Kidney tubule cell (primary cell): ENCODE results near the gene NKX2-2.
"Not testable (repeated sequence)": the region's sequence is repeated elsewhere in the genome, so short reads cannot be mapped to it uniquely, and the experiment has no call there.

ENCODE experiments used
- DNase-seq: peaks from one replicate; pipeline ENCODE4 v3.0.0-alpha.2; 2018; ENCODE audit warnings: low spot score

NKX2-2 gene

GRCh38 chr20:21508230-21509078, 5.4 kb downstream of the NKX2-2 start:
- DNase-seq, result no peak

DNA sequence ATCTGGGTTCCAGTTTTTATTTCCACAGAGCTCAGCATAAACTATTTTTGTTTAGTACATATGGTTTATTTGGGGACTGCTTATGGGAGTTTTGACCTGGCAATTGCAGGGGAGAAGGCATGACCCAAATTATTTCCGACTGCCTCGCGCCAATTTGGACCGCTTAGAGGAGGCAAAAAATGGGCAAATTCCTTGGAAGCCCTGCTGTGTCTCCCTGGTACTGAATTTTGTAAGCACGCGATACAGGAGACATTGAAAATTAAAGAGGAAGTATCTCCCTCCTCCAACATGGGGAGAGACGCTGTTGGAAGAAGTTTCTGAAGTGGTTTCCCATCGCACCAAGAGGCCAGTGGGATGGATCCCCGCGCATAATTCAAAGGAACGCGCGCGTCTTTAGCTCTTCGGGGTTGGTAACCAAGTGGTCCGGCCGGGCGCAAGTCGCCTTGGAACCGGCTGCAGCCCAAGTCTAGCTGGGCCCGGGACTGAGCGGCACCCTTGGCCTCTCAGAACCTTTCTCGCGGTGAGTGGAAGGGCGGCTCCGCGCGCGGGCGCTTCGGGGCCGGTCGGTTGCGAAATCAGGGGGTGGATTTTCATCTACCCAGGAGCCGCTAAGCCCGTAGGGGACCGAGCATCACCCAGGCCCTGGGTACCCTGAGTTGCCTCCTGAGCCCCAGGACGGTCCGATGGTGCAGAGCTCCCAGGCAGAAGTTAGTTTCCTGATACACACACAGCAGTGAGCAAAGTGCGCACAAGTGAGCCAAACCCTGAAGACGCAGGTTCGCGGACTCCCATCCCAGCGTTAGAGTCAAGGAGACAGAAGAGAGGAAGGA, 6.2 kb downstream of the NKX2-2 start:
- no peak for DNase-seq

DNA sequence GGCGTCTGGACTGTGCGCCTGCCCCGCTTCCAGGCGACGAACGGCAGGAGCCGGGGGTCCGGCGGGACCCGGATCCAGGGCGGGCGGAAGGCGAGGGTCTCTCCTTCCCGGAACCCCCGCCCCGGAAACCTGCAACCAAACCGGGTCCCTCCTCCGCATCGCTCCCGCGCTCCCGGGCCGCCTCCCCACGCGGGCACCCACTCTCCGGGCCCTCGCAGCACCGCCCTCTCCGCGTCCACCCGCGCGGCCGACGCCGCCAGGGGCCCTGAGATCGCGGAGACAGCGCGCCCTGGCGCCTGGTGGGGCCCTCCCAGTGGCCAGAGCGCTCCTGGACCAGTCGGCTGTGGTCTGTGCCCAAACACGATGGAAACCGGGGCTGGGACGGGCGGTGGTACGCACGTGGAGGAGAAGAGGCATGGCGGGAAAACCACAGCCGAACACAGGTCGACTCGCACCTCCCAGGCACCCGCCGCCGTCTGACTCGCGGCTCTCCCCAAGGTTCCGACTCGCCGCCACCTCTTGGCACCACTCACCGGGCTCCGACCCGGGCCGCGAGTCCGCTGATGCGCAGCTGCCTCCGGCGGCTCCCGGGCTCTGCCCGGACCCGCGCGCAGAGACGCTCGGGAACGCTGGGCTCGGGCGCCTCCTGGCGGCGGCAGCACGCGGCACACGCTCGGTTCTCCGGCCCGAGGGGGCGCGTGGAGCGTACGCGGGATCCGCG, 7.9 kb downstream of the NKX2-2 start:
- DNase-seq, result peak; percentile 51

DNA sequence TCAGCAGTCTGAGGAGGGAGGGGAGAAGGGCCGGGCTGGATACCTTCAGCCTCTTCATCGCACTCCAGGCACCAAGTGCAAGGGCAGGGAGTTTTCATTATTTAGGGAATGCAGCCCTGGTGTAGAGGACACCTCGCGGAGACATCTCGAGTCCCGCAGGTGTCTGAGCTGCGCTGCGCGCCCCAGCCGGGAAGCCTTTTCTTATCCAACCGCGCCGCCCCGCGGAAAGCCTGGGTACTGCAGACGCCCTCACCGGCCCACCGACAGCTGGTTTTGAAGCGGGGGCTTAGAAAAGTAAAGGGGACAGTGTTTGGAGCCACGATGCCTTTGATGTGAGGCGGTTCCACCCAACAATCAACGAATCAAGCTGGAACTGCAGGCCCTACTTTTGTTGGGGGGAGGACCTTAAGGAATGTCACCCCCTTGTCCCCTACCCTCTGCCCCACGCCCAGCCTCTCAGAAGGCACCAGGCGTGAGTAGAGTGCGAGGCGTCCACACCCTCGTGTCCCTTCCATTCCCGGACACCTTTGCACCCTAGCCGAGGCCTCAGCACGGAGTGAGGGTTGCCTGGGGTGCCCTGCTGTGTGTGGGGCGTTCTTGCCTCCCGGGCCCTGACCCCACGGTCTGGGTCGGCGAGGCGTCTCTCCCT, 8.6 kb downstream of the NKX2-2 start:
- peak; percentile 61 for DNase-seq

- no peak for DNase-seq
These were observed 9.5 kb downstream of the NKX2-2 start for GRCh38 chr20:21504323-21504722.

DNA sequence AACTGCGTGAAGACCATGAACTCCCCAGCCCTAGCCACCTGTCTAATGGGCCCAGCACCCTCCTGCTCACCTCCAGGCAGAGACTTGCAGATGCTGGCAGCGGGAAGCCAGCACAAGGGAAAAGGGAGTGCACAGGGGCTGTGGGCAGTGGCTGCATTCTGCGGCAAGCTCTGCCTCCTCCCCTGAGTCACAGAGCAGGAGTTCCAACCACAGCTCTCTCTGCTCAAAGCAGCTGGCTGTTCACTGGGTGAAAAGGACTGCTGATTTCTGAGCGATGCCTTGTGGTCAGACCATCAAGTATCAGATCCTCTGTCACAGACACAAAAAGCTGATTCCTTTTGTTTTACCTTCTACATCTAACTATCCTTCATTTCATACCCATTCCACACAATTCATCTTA, 10.5 kb downstream of the NKX2-2 start:
- peak; percentile 70 for DNase-seq

DNA sequence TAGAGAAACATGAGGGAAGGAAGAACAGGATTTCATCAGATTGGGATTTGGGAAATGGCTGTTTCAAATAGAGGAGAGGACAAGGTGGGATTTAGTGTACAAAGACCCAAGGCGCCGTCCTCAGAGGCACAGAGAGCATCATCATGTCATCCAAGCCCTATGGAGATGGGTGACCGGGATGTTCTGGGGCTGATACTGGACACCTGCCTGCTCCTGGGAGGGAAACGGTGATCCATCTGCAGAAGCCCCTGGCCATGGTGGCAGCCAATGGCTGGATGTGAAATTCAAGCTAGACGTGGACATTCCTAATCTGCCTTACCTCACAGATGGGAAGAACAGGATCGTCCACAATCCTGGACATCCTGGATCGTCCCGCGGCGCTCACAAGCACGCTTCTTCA, 12.7 kb downstream of the NKX2-2 start:
- DNase-seq, result no peak

- DNase-seq, result no peak
These were observed 13.3 kb downstream of the NKX2-2 start for GRCh38 chr20:21500599-21500998.

DNA sequence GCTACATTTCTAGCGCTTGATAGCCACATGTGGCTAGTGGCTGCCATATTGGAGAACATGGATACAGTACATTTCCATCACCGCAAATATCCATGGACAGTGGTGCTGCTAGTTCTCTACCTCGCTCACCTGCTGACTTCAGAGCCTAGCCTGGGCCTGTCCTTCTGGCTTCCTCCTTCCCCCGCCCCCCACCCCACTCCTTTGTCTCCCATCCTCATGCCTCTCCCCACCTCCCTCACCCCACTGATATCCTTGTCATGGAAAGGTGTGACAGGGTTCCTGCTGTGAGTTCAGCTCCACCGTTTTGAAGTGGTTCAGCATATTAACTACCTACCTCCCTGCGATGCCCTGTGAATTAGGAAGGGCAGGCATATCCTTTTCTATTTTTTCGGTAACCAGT, 14.2 kb downstream of the NKX2-2 start:
- no peak for DNase-seq

GRCh38 chr20:21498635-21499034, 15.2 kb downstream of the NKX2-2 start:
- DNase-seq, result peak; percentile 63

DNA sequence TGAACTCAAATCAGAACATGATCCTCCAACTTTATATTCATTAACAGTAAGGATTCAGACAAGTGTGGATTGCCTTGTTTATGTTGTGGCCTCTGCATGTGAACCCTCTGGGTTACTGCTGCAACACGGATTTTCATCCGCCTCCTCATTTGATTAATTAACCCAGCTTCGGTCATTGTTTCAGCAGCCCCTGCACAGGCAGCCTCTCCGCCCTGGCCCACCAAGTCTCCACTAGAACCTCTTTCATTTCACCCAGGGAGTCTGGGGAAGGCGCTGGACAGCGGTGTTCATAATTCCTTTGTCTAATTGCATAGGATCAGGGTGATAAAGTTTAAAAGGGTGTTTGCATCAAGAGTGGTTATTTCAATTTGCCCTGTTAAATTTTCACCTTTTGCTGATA, 15.7 kb downstream of the NKX2-2 start:
- DNase-seq, result no peak

DNA sequence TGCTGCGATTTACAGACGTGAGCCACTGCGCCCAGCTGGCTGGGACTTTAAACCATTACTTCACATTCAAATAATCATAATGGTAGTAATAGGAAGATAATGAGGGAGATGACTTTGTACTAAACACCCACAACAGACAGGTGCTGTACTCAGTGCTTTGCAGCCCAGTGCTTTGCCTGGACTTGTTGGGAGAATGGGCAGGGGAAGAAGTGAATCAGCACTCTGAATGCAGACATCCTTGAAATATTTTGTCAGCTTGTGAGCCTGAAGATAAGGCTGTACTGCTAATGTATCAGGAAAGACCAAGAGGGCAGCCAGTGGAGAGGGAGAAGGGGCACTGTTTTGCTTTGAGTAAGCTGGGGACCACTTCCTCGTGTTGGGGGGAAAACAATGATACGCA, 17.4 kb downstream of the NKX2-2 start:
- DNase-seq, result peak; percentile 29

DNA sequence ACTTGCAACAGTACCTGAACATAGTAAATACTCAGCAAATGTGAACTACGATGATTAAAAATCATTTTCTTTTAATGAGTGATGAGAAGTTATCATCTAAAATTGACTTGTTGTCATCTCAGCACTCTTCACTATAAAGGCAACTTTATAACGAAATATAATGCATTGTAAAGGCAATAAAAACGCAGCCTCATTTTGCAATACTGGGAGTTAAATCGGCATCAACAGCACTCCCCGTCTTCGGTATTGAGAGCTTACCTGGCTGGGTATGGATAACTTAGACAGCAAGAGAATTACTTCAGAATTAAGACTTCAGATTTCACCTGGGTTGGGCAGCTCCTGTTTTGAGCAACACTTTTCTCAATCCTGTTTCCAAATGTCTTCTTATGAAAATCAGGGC, 20.8 kb downstream of the NKX2-2 start:
- no peak for DNase-seq

DNA sequence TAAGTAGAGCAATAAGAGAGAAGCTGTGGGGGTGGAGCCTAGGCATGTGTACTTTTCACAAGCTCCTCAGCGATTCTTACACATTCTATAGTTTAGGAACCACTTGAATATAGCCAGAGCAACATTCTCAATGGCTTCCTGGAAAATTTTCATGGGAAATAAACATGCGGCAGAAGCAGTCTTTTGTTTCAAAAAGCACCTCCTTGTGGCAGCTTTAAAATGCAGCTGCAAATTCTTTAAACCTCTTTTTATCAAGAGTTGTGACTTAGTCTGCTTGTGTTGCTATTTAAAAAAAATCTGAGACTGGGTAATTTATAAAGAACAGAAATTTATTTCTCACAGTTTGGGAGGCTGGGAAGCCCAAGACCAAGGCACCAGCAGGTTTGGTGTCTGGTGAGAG, 23.8 kb downstream of the NKX2-2 start:
- DNase-seq, result no peak

DNA sequence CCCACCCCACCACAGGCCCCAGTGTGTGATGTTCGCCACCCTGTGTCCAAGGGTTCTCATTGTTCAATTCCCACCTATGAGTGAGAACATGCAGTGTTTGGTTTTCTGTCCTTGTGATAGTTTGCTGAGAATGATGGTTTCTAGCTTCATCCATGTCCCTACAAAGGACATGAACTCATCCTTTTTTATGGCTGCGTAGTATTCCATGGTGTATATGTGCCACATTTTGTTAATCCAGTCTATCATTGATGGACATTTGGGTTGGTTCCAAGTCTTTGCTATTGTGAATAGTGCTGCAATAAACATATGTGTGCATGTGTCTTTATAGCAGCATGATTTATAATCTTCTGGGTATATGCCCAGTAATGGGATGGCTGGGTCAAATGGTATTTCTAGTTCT, 33.7 kb downstream of the NKX2-2 start:
- DNase-seq, result not testable (repeated sequence)

DNA sequence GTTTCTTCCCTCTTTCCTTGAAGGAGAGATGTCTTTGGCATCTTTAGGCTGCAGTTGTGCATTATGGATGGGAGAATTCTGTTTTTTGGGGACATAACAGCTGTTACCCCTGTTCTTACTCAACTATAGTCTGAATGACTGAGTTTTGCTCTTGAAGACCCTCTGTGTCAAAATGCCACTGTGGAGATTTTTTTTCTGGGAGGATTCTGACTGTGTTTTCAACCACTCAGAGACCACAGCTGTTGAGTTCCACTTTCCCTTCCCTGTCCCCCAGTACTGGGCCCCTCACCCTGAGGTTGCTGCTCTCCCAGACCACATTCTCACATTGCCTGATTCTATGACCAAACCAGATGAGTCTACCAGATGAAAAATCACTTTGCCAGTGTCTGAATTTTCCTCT, 48.1 kb downstream of the NKX2-2 start:
- DNase-seq, result no peak

GRCh38 chr20:21464916-21465315, 48.9 kb downstream of the NKX2-2 start:
- no peak for DNase-seq
